Measurements from ENCODE around the gene MRPL4. TPM values are rescaled to one million over a fixed set of nuclear protein-coding genes. Genes with fewer than 3 reads are reported as not detected.

MRPL4 gene
- total RNA-seq, 3 donors from 2014 or later: 40.2 to 57.7 (median 52.7) TPM

GRCh38 chr19:10270616-10271394, 18.8 kb downstream of the MRPL4 start, which contains the start of gene ICAM1:
TSS of gene ICAM1 (plus strand) at chr19:10271120. CDS start at chr19:10271160, 40 bp downstream.
- peak; percentile 54 for TF ChIP-seq POLR2A (IDR thresholded peaks at IDR 0.05)
- peak in 2 of 3 donors; percentile 22 to 39 for TF ChIP-seq CTCF (IDR thresholded peaks at IDR 0.05)
- peak; percentile 80 to 98 (median 90) for TF ChIP-seq POLR2AphosphoS5 (IDR thresholded peaks at IDR 0.05)
- intact Hi-C loops (cut with DNase I; ENCODE audit: low total_unique reads): no loop called here
- no peaks in the 10 kb centered on the region for H3K4me1 ChIP-seq
- no peaks in the 10 kb centered on the region for H3K9me3 ChIP-seq
- H3K27ac ChIP-seq: peak within 1 kb of the TSS; percentile 88 to 91
- no peaks in the 10 kb centered on the region for H3K36me3 ChIP-seq
- H3K27me3 ChIP-seq: no peaks in the 10 kb centered on the region
- DNase-seq (ENCODE audit: low spot score in 2 of 2): peak; percentile 66 to 79
- peak within 1 kb of the TSS; percentile 59 to 68 (median 63) for H3K4me3 ChIP-seq

GRCh38 chr19:10271543-10272086, 19.6 kb downstream of the MRPL4 start:
- H3K4me1 ChIP-seq: no peaks in the 10 kb centered on the region
- H3K36me3 ChIP-seq: no peaks in the 10 kb centered on the region
- DNase-seq (ENCODE audit: low spot score in 2 of 2): no peak
- no peaks in the 10 kb centered on the region for H3K27me3 ChIP-seq
- H3K4me3 ChIP-seq: peak overlapping the region; percentile 59 to 68 (median 63)
- TF ChIP-seq CTCF (IDR thresholded peaks at IDR 0.05) (no peak), POLR2AphosphoS5 (IDR thresholded peaks at IDR 0.05) (no peak), POLR2A (IDR thresholded peaks at IDR 0.05) (no peak)
- intact Hi-C loops (cut with DNase I; ENCODE audit: low total_unique reads): no loop called here
- no peaks in the 10 kb centered on the region for H3K9me3 ChIP-seq
- peak overlapping the region; percentile 88 to 91 for H3K27ac ChIP-seq

- no peak for TF ChIP-seq POLR2AphosphoS5 (IDR thresholded peaks at IDR 0.05)
- no peak for TF ChIP-seq CTCF (IDR thresholded peaks at IDR 0.05)
- TF ChIP-seq POLR2A (IDR thresholded peaks at IDR 0.05): no peak
These were observed 22.6 kb downstream of the MRPL4 start for GRCh38 chr19:10274589-10274988.

GRCh38 chr19:10277795-10278589, 26.0 kb downstream of the MRPL4 start:
- Histone ChIP-seq H3K4me3 (no peak overlapping the region), H3K4me1 (no peaks in the 10 kb centered on the region), H3K9me3 (no peaks in the 10 kb centered on the region), H3K27me3 (no peaks in the 10 kb centered on the region), H3K27ac (no peak overlapping the region), H3K36me3 (no peaks in the 10 kb centered on the region)
- TF ChIP-seq POLR2A (IDR thresholded peaks at IDR 0.05) (no peak), POLR2AphosphoS5 (IDR thresholded peaks at IDR 0.05) (no peak), CTCF (IDR thresholded peaks at IDR 0.05) (no peak)
- intact Hi-C loops (cut with DNase I; ENCODE audit: low total_unique reads): loop anchor here (5.0 kb wide), 1 partner anchor 49 kb away; no protein-coding TSS in a partner anchor
- no peak for DNase-seq (ENCODE audit: low spot score in 2 of 2)

More at GRCh38 chr19:10274589-10274988, 22.6 kb downstream of the MRPL4 start:
- Histone ChIP-seq H3K27me3 (no peaks in the 10 kb centered on the region), H3K4me1 (no peaks in the 10 kb centered on the region), H3K4me3 (no peak overlapping the region), H3K9me3 (no peaks in the 10 kb centered on the region), H3K27ac (no peak overlapping the region), H3K36me3 (no peaks in the 10 kb centered on the region)
- intact Hi-C loops (cut with DNase I; ENCODE audit: low total_unique reads): no loop called here
- DNase-seq (ENCODE audit: low spot score in 2 of 2): no peak

All from breast epithelium (tissue), 4 donors.